A204.1 (cell line): ENCODE results near the gene MVD.

Source experiments
- FAIRE-seq: peaks from 2 replicates; lab custom pipeline; 2012; peaks lifted over from hg19 to GRCh38; lab: Jason Lieb, UNC

Gene MVD

GRCh38 chr16:88606148-88606757, 56.6 kb downstream of the MVD start:
- FAIRE-seq, result no peak

DNA sequence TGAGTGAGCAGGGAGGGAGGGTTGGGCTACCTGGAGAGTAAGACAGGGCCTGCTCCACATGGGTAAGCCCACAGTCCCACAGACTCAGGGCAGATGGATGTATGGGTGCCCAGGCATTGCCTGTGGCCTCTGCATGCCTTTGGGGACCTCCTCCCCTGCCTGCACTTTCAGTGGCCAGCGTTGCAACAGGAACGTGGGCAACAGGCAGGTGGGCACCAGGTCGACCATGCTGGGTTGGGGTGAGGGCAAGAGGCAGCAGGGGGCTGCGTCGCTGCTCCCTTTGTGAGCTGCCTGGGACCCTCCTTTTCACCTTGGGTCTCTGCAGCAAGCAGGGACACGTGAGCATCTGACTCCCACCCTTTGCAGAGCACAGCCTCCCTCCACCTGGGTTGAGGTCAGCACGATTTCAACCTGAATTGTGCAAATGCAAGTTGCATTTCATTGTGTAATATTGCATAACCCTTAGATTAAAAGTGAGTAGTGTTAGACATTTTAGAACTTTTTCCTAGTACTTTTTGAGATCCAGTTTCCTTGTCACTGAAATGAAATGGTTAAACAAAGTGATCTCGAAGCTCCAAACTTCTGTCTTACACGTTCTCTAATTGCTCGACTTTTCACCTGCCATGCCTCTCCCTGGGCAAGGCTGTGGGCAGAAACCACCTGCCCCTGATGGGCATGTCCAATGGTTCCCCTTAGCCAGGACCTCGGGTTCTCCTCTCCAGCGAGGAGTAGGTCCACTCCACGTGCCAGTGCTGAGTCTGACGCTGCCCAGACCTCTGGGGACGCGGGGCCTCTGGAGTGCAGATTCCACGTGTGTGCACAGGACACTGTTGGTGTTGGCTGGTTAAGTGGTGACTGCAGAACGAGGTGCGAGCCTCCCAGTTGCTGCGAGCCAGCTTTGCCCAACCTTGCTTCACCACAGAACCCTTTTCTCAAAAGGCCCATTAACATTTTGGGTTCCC, 57.4 kb downstream of the MVD start:
- no peak for FAIRE-seq

DNA sequence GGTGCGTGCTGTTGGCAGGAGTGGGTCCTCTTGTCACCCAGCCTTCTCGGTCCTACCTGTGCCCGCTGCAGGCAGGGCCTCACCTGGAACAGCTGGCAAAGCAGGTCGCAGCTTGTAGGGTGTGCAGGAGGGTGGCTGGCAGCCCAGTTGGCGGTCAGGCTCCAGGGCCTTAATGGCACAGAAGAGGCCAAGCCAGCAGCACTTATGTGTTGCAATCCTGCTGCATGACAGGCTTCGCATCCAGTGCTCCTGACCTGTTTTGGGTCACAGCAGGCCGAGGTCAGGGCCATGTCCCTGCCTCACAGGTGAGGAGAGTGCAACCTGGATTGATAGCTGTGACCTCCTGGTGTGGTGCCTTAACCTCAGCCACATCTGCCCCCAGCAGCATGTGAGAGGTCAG, 60.8 kb downstream of the MVD start:
- FAIRE-seq, result no peak
